H9 (cell line): ENCODE data around the gene NPAS3. TPM values are rescaled to one million over a fixed set of nuclear protein-coding genes. Genes with fewer than 3 reads are reported as not detected.

ENCODE experiments used
- DNase-seq: peaks from one replicate; pipeline ENCODE4 v3.0.0-alpha.2; 2017
- H2AFZ ChIP-seq: one replicate; pipeline ENCODE4 v1.6.1; 2013; ENCODE audit warnings: mild to moderate bottlenecking, low read length, control low read depth, moderate library complexity
- H2AK5ac ChIP-seq: 2 replicates; pipeline ENCODE4 v1.6.1; 2013; ENCODE audit warnings: low read length, control low read depth, mixed read lengths; ENCODE audit not compliant: insufficient read length
- H2BK120ac ChIP-seq: one replicate; pipeline ENCODE4 v1.6.1; 2013; ENCODE audit warnings: low read depth, mild to moderate bottlenecking, low read length, control low read depth, inconsistent platforms; ENCODE audit not compliant: poor library complexity, severe bottlenecking
- H2BK12ac ChIP-seq: 2 replicates; pipeline ENCODE4 v1.6.1; 2013; ENCODE audit warnings: low read length, control low read depth, mixed read lengths, low read depth; ENCODE audit not compliant: insufficient read length
- H2BK15ac ChIP-seq: 2 replicates; pipeline ENCODE4 v1.6.1; 2013; ENCODE audit warnings: low read depth, low read length, control low read depth
- H2BK20ac ChIP-seq: one replicate; pipeline ENCODE4 v1.6.1; 2013; ENCODE audit warnings: low read depth, mild to moderate bottlenecking, low read length, control low read depth, inconsistent platforms; ENCODE audit not compliant: poor library complexity, severe bottlenecking
- H2BK5ac ChIP-seq: 2 replicates; pipeline ENCODE4 v1.6.1; 2013; ENCODE audit warnings: low read length, control low read depth, mixed read lengths; ENCODE audit not compliant: insufficient read length
- H3K14ac ChIP-seq: 2 replicates; pipeline ENCODE4 v1.6.1; 2013; ENCODE audit warnings: low read length, control low read depth; ENCODE audit not compliant: insufficient read depth
- H3K18ac ChIP-seq: 2 replicates; pipeline ENCODE4 v1.6.1; 2013; ENCODE audit warnings: low read depth, mild to moderate bottlenecking, mixed read lengths, low read length, control low read depth; ENCODE audit not compliant: insufficient read length
- H3K23ac ChIP-seq: 2 replicates; pipeline ENCODE4 v1.6.1; 2013; ENCODE audit warnings: low read length, control low read depth, mixed read lengths, low read depth; ENCODE audit not compliant: insufficient read length
- H3K23me2 ChIP-seq: 2 replicates; pipeline ENCODE4 v1.6.1; 2013; ENCODE audit warnings: low read depth, mild to moderate bottlenecking, mixed read lengths, low read length, control low read depth; ENCODE audit not compliant: insufficient read length, poor library complexity, severe bottlenecking
- H3K27ac ChIP-seq: 2 replicates; pipeline ENCODE4 v1.5.1; 2013; ENCODE audit warnings: low read length, control low read depth, mixed read lengths, low read depth; ENCODE audit not compliant: insufficient read length
- H3K27me3 ChIP-seq: 2 replicates; pipeline ENCODE4 v1.6.1; 2013; ENCODE audit warnings: low read length, control low read depth, inconsistent platforms; ENCODE audit not compliant: insufficient read depth
- H3K4ac ChIP-seq: 2 replicates; pipeline ENCODE4 v1.6.1; 2013; ENCODE audit warnings: low read depth, mild to moderate bottlenecking, control low read depth, inconsistent platforms, low read length, moderate library complexity
- H3K4me1 ChIP-seq: 2 replicates; pipeline ENCODE4 v1.6.1; 2013; ENCODE audit warnings: low read length, control low read depth, inconsistent platforms; ENCODE audit not compliant: insufficient read depth
- H3K4me2 ChIP-seq: 2 replicates; pipeline ENCODE4 v1.6.1; 2013; ENCODE audit warnings: low read length, control low read depth, mixed read lengths; ENCODE audit not compliant: insufficient read length, insufficient read depth
- H3K56ac ChIP-seq: 2 replicates; pipeline ENCODE4 v1.6.1; 2013; ENCODE audit warnings: low read depth, mild to moderate bottlenecking, mixed read lengths, low read length, control low read depth; ENCODE audit not compliant: insufficient read length
- H3K79me1 ChIP-seq: 2 replicates; pipeline ENCODE4 v1.6.1; 2013; ENCODE audit warnings: low read depth, mild to moderate bottlenecking, moderate library complexity, low read length, control low read depth, inconsistent platforms; ENCODE audit not compliant: insufficient read depth, poor library complexity, severe bottlenecking
- H3K79me2 ChIP-seq: 2 replicates; pipeline ENCODE4 v1.6.1; 2013; ENCODE audit warnings: low read length, control low read depth, inconsistent platforms; ENCODE audit not compliant: insufficient read depth
- H3K9ac ChIP-seq: 2 replicates; pipeline ENCODE4 v1.6.1; 2013; ENCODE audit warnings: low read length, control low read depth, mixed read lengths; ENCODE audit not compliant: insufficient read length; ENCODE audit errors: extremely low read depth
- H3K9me3 ChIP-seq: one replicate; pipeline ENCODE4 v1.6.1; 2013; ENCODE audit warnings: low read depth, low read length, inconsistent platforms; ENCODE audit not compliant: control insufficient read depth
- H3T11ph ChIP-seq: one replicate; pipeline ENCODE4 v1.6.1; 2013; ENCODE audit warnings: mild to moderate bottlenecking, low read length, control low read depth, inconsistent platforms
- H4K20me1 ChIP-seq: one replicate; pipeline ENCODE4 v1.6.1; 2013; ENCODE audit not compliant: control insufficient read depth, insufficient read length, insufficient read depth
- H4K5ac ChIP-seq: 2 replicates; pipeline ENCODE4 v1.6.1; 2013; ENCODE audit warnings: low read depth, mild to moderate bottlenecking, mixed read lengths, low read length, control low read depth; ENCODE audit not compliant: insufficient read length
- H4K8ac ChIP-seq: replicated peaks from 2 replicates; pipeline ENCODE4 v1.6.1; 2013; ENCODE audit warnings: low read length, control low read depth, mixed read lengths, low read depth; ENCODE audit not compliant: insufficient read length
- H4K91ac ChIP-seq: 2 replicates; pipeline ENCODE4 v1.6.1; 2013; ENCODE audit warnings: low read depth, mild to moderate bottlenecking, moderate library complexity, mixed read lengths, low read length, control low read depth; ENCODE audit not compliant: insufficient read length
- H3K27ac Mint-ChIP-seq, 3 experiments: 2 replicates in 2 of 3; 3 replicates in 1 of 3; pipeline ENCODE4 v1.8.0; 2020 to 2021; ENCODE audit warnings: mixed read lengths in 3 of 3, mild to moderate bottlenecking in 1 of 3, moderate library complexity in 1 of 3
- H3K27me3 Mint-ChIP-seq: 2 replicates; pipeline ENCODE4 v1.8.0; 2021; ENCODE audit warnings: low read depth, mild to moderate bottlenecking, moderate library complexity, mixed read lengths
- H3K36me3 Mint-ChIP-seq, 3 experiments: 2 replicates in 2 of 3; 3 replicates in 1 of 3; pipeline ENCODE4 v1.8.0; 2020 to 2021; ENCODE audit warnings: low read depth in 3 of 3, mixed read lengths in 3 of 3; ENCODE audit not compliant: insufficient read depth in 1 of 3
- H3K4me1 Mint-ChIP-seq, 2 experiments: 2 replicates each; pipeline ENCODE4 v1.8.0; 2020; ENCODE audit warnings: mixed read lengths in 2 of 2
- H3K4me3 Mint-ChIP-seq, 2 experiments: 2 replicates in 1 of 2; 3 replicates in 1 of 2; pipeline ENCODE4 v1.8.0; 2020 to 2021; ENCODE audit warnings: mild to moderate bottlenecking in 2 of 2, mixed read lengths in 2 of 2, moderate library complexity in 1 of 2
- H3K9me3 Mint-ChIP-seq, 2 experiments: 2 replicates in 1 of 2; 3 replicates in 1 of 2; pipeline ENCODE4 v1.8.0; 2020; ENCODE audit warnings: mild to moderate bottlenecking in 2 of 2, mixed read lengths in 2 of 2, moderate library complexity in 1 of 2
- CTCF ChIP-seq: fragments of 200-600 bp; sonication (generic); conservative IDR thresholded peaks from 3 replicates; pipeline ENCODE4 v1.8.0; 2021; ENCODE audit warnings: antibody characterized with exemption, mild to moderate bottlenecking
- WGBS: extraction: QIAGEN DNeasy Blood & Tissue Kit; methylation state at CpG from one replicate; pipeline ENCODE4 v1.1.7; 2013; ENCODE audit warnings: missing lambda C conversion rate, low lambda C conversion rate, mixed read lengths; ENCODE audit not compliant: insufficient read length; ENCODE audit errors: extremely low coverage; 5-methylcytosine and 5-hydroxymethylcytosine counted together
- total RNA-seq: library from RNA; stranded (reverse); gene quantifications from 2 replicates; pipeline ENCODE4 v1.2.1, GENCODE V29; 2021

The NPAS3 gene
- total RNA-seq, 1 experiment from 2014 or later: 0.17 TPM

- H3K9ac ChIP-seq: no peak overlapping the region
- DNase-seq: no peak
- H3K9me3 Mint-ChIP-seq: no peaks in the 10 kb centered on the region
- no peaks in the 10 kb centered on the region for H3K4me1 ChIP-seq
- H4K5ac ChIP-seq: no peak overlapping the region
- no peaks in the 10 kb centered on the region for H3K27me3 ChIP-seq
- no peak for TF ChIP-seq CTCF
- no peaks in the 10 kb centered on the region for H3K27me3 Mint-ChIP-seq
- H3K56ac ChIP-seq: no peak overlapping the region
- no peak overlapping the region for H3K4ac ChIP-seq
- no peak overlapping the region for H2AFZ ChIP-seq
- peaks cover 2 to 5% of the 10 kb centered on the region in 2 experiments for H3K4me1 Mint-ChIP-seq
- H3K23me2 ChIP-seq: no peaks in the 10 kb centered on the region
- H2BK12ac ChIP-seq: no peak overlapping the region
- no peak overlapping the region for H2BK120ac ChIP-seq
- H3K4me2 ChIP-seq: no peak overlapping the region
- H2BK5ac ChIP-seq: no peak overlapping the region
- no peaks in the 10 kb centered on the region for H3K9me3 ChIP-seq
- H3K27ac ChIP-seq: no peak overlapping the region
- H3K18ac ChIP-seq: no peak overlapping the region
- no peak overlapping the region for H3K27ac Mint-ChIP-seq
- H2AK5ac ChIP-seq: no peak overlapping the region
- no peak overlapping the region for H4K8ac ChIP-seq
- no peak overlapping the region for H3T11ph ChIP-seq
- no peak overlapping the region for H2BK20ac ChIP-seq
- no peaks in the 10 kb centered on the region for H3K36me3 Mint-ChIP-seq
- no peak overlapping the region for H3K23ac ChIP-seq
- no peaks in the 10 kb centered on the region for H4K20me1 ChIP-seq
- no peaks in the 10 kb centered on the region for H3K79me2 ChIP-seq
- H4K91ac ChIP-seq: no peak overlapping the region
- no peak overlapping the region for H3K4me3 Mint-ChIP-seq
- no peaks in the 10 kb centered on the region for H3K79me1 ChIP-seq
- H3K14ac ChIP-seq: no peak overlapping the region
- no peak overlapping the region for H2BK15ac ChIP-seq
- no CpG with 5 or more reads among the region's 4 CpGs for WGBS
These were observed 744.1 kb downstream of the NPAS3 start for GRCh38 chr14:33682760-33683159.
